ENCODE data around the gene ARL6IP6. TPM values are rescaled to one million over a fixed set of nuclear protein-coding genes. Genes with fewer than 3 reads are reported as not detected.

Gene ARL6IP6
- total RNA-seq (2022; extraction: Qiagen RNA extraction): 18.5 to 24.2 TPM (median 23.0 TPM) in 5 replicates

DNA sequence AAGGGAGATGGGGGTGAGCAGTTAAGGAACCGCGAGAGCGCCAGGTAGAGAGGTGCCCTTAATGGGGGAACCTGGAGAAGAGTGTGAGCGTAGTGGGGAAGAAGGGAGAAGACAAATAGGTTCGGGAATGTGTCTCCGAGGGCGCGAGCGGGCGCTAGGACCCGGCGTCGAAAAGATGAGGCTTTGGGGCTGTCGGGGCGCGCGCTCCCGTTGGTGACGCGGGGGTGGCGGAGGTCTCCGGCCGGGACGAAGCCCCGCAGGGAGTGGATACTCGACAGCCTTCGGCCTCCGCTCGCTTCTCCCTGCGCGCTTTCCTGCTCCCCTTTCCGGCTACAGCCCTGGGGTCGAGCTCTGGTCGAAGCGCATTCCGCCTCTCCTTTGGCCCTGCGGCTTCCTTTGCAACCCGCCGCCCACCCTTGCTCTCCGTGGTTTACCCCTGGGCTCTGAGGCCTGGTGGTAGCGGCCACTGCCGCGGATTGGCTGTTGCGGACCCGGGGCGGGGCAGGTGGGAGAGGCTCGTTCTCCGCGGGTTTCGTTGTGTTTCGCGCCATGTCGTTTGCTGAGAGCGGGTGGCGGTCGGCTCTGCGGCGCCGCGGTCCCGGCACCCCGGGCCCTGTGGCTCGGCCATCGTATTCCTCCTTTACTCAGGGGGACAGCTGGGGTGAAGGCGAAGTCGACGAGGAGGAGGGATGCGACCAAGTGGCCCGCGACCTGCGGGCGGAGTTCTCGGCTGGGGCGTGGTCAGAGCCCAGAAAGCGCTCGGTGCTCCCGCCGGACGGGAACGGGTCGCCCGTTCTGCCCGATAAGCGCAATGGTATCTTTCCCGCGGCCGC is at the start of gene ARL6IP6:
Gene ARL6IP6 (plus strand): TSS at position 545 of the 833 bp plus-strand sequence. CDS start 5 bp downstream, at position 550.

DNA sequence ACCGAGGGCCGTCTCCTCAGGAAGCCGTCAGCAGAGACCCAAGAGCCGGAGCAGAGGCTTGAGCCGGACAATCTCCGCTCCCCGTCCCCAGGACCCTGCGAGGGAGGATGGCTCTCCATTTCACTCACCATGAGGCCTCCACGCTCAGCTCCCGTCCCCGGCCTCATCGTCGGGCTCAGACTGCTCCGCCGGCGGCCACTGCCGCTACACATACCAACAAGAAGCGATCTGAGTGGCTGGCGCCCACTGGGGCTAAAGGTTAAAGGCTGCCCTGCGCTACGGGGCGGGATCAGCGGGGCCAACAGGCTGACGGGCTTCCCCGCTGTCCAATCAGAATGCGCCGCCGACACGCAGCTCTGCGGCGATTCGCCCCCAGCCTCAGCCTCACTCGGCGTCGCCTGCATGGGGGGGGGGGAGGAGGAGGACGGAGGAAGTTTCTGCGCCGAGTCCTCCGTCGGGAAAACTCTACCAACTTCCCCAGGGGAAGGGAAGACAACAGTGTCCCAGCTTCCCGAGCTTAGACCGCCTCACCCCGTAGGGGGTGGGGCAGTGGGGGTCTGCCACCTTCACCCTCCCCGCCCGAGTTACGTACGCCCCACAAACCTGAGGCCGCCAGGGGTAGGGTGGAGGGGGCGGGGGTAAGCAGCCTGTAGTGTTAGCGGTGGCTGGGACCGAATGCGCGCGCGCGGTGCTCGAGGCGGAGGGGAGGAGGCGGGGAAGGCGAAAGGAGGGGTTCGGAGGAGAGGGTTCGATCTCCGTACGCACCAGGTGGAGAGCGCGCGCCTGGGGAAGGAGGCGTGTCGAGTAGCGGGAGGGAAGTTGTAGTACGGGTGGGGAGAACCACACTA is 968 bp upstream of the ARL6IP6 start, which contains the start of gene PRPF40A:
Gene PRPF40A (minus strand): TSS at position 234 of the 848 bp plus-strand sequence. CDS start 22 bp downstream, at position 212.

Other genes starting within 250 kb of the ARL6IP6 start
- 70.3 to 92.4 TPM (median 83.7 TPM) in 5 replicates for gene PRPF40A, start 1.2 kb upstream of the ARL6IP6 start, total RNA-seq (2022; extraction: Qiagen RNA extraction)